Suppressor macrophage treated with lipopolysaccharide for 1 hour (primary cell): Measurements from ENCODE around the gene SMIM29.
A peak's percentile ranks its signal among the peaks of the same experiment; 100 is the strongest.

Experiments used
- DNase-seq, 3 donors: peaks; one replicate each; pipeline ENCODE4 v3.0.0-alpha.2; 2020 to 2022

Gene SMIM29

GRCh38 chr6:34239893-34240292 lies 8.9 kb downstream of the SMIM29 start:
- no peak for DNase-seq

- DNase-seq = no peak
Observed at GRCh38 chr6:34239500-34239825, 9.3 kb downstream of the SMIM29 start.

GRCh38 chr6:34238585-34239499 lies 10.0 kb downstream of the SMIM29 start:
- DNase-seq = no peak

- peak; percentile 44 to 71 (median 47) for DNase-seq
Observed at GRCh38 chr6:34237722-34238584, 10.9 kb downstream of the SMIM29 start.

GRCh38 chr6:34237316-34237721 lies 11.5 kb downstream of the SMIM29 start:
- peak in 1 of 3 donors; percentile 62 for DNase-seq

- peak; percentile 90 to 96 (median 93) for DNase-seq
Observed at GRCh38 chr6:34236443-34237315, 12.1 kb downstream of the SMIM29 start, which contains the start of gene HMGA1. Gene HMGA1, plus strand, starts transcription at chr6:34236873. Its CDS starts 3,908 bp downstream, at chr6:34240781.

GRCh38 chr6:34236131-34236442 lies 12.7 kb downstream of the SMIM29 start:
- DNase-seq = peak; percentile 26 to 33 (median 28)

GRCh38 chr6:34235307-34236130 lies 13.3 kb downstream of the SMIM29 start:
- DNase-seq = peak; percentile 75 to 85 (median 76)

- no peak for DNase-seq
Observed at GRCh38 chr6:34234667-34235306, 14.0 kb downstream of the SMIM29 start.

GRCh38 chr6:34233867-34234266 lies 14.9 kb downstream of the SMIM29 start:
- peak in 1 of 3 donors; percentile 13 for DNase-seq

- no peak for DNase-seq
Observed at GRCh38 chr6:34232901-34233300, 15.9 kb downstream of the SMIM29 start.

- DNase-seq = no peak
Observed at GRCh38 chr6:34231566-34232336, 17.1 kb downstream of the SMIM29 start.

GRCh38 chr6:34230653-34231371 lies 18.0 kb downstream of the SMIM29 start:
- peak; percentile 47 to 64 (median 61) for DNase-seq

GRCh38 chr6:34229877-34230276 lies 18.9 kb downstream of the SMIM29 start:
- no peak for DNase-seq

GRCh38 chr6:34227761-34228421 lies 20.9 kb downstream of the SMIM29 start:
- peak in 2 of 3 donors; percentile 19 to 20 for DNase-seq

- DNase-seq = peak; percentile 53 to 63 (median 56)
Observed at GRCh38 chr6:34226731-34227586, 21.8 kb downstream of the SMIM29 start.

GRCh38 chr6:34226066-34226465 lies 22.7 kb downstream of the SMIM29 start:
- peak in 1 of 3 donors; percentile 1 for DNase-seq

GRCh38 chr6:34225551-34225950 lies 23.3 kb downstream of the SMIM29 start:
- DNase-seq = peak in 1 of 3 donors; percentile 15
